ENCODE results near the gene MTM1.

MTM1 gene

GRCh38 chrX:150676221-150676620 is 107.8 kb downstream of the MTM1 start:
- no peak for DNase-seq (ENCODE audit: low spot score)

- no peak for DNase-seq (ENCODE audit: low spot score)
These were observed 112.6 kb downstream of the MTM1 start for GRCh38 chrX:150680974-150681373.

- DNase-seq (ENCODE audit: low spot score) = no peak
These were observed 114.7 kb downstream of the MTM1 start for GRCh38 chrX:150683112-150683511.

GRCh38 chrX:150683536-150684146 is 115.2 kb downstream of the MTM1 start:
- peak; percentile 27 for DNase-seq (ENCODE audit: low spot score)

GRCh38 chrX:150688911-150689451 is 120.6 kb downstream of the MTM1 start:
- DNase-seq (ENCODE audit: low spot score) = no peak

GRCh38 chrX:150690126-150690525 is 121.7 kb downstream of the MTM1 start:
- DNase-seq (ENCODE audit: low spot score) = no peak

GRCh38 chrX:150692296-150692695 is 123.9 kb downstream of the MTM1 start:
- no peak for DNase-seq (ENCODE audit: low spot score)

GRCh38 chrX:150692831-150693724 is 124.7 kb downstream of the MTM1 start, which contains the start of gene MTMR1:
Gene MTMR1 (plus strand): TSS chrX:150693396. CDS start chrX:150693531, 135 bp downstream.
- DNase-seq (ENCODE audit: low spot score) = peak; percentile 74

- DNase-seq (ENCODE audit: low spot score) = peak; percentile 90
These were observed 125.5 kb downstream of the MTM1 start for GRCh38 chrX:150693725-150694574.

GRCh38 chrX:150694738-150695410 is 126.5 kb downstream of the MTM1 start:
- DNase-seq (ENCODE audit: low spot score) = peak; percentile 18

- no peak for DNase-seq (ENCODE audit: low spot score)
These were observed 127.9 kb downstream of the MTM1 start for GRCh38 chrX:150696331-150696730.

GRCh38 chrX:150696866-150697265 is 128.4 kb downstream of the MTM1 start:
- DNase-seq (ENCODE audit: low spot score) = no peak

GRCh38 chrX:150697641-150698040 is 129.2 kb downstream of the MTM1 start:
- no peak for DNase-seq (ENCODE audit: low spot score)

- DNase-seq (ENCODE audit: low spot score) = no peak
These were observed 130.6 kb downstream of the MTM1 start for GRCh38 chrX:150698981-150699380.

- DNase-seq (ENCODE audit: low spot score) = no peak
These were observed 131.7 kb downstream of the MTM1 start for GRCh38 chrX:150700107-150700506.

- DNase-seq (ENCODE audit: low spot score) = no peak
These were observed 133.0 kb downstream of the MTM1 start for GRCh38 chrX:150701377-150701776.

GRCh38 chrX:150702966-150703694 is 134.7 kb downstream of the MTM1 start:
- no peak for DNase-seq (ENCODE audit: low spot score)

- no peak for DNase-seq (ENCODE audit: low spot score)
These were observed 135.2 kb downstream of the MTM1 start for GRCh38 chrX:150703695-150703974.

GRCh38 chrX:150704030-150704613 is 135.7 kb downstream of the MTM1 start:
- no peak for DNase-seq (ENCODE audit: low spot score)

- DNase-seq (ENCODE audit: low spot score) = no peak
These were observed 144.2 kb downstream of the MTM1 start for GRCh38 chrX:150712619-150713018.

GRCh38 chrX:150715184-150715583 is 146.8 kb downstream of the MTM1 start:
- no peak for DNase-seq (ENCODE audit: low spot score)
